NB4 (cell line): ENCODE measurements around the gene DEPDC1B.
A peak's percentile ranks its signal among the peaks of the same experiment; 100 is the strongest.

Source experiments
- DNase-seq: peaks from one replicate; pipeline ENCODE4 v3.0.0; 2010; ENCODE audit warnings: low read depth
- H3K4me3 ChIP-seq: one replicate; pipeline ENCODE4 v1.5.1; 2011; ENCODE audit warnings: mild to moderate bottlenecking, low read depth, low read length, moderate library complexity
- MAX ChIP-seq: IDR thresholded peaks from 2 replicates; pipeline ENCODE4 v1.6.1; 2011; ENCODE audit warnings: low read depth, low read length
- MYC ChIP-seq: IDR thresholded peaks from 2 replicates; pipeline ENCODE4 v1.6.1; 2011; ENCODE audit warnings: low read depth, low read length
- POLR2A ChIP-seq: IDR thresholded peaks from 2 replicates; pipeline ENCODE4 v1.6.1; 2011; ENCODE audit warnings: mild to moderate bottlenecking; ENCODE audit not compliant: insufficient read length; ENCODE audit errors: extremely low read depth
- TF ChIP-seq, protein P1 (sequence below): IDR thresholded peaks from one replicate; pipeline ENCODE4 v1.5.1; 2012; ENCODE audit warnings: low read depth, low read length

DEPDC1B gene

GRCh38 chr5:60613826-60614225, 86.1 kb downstream of the DEPDC1B start:
- TF ChIP-seq MAX: no peak
- no peak for TF ChIP-seq MYC
- TF ChIP-seq POLR2A: no peak
- TF ChIP-seq, protein P1, sequence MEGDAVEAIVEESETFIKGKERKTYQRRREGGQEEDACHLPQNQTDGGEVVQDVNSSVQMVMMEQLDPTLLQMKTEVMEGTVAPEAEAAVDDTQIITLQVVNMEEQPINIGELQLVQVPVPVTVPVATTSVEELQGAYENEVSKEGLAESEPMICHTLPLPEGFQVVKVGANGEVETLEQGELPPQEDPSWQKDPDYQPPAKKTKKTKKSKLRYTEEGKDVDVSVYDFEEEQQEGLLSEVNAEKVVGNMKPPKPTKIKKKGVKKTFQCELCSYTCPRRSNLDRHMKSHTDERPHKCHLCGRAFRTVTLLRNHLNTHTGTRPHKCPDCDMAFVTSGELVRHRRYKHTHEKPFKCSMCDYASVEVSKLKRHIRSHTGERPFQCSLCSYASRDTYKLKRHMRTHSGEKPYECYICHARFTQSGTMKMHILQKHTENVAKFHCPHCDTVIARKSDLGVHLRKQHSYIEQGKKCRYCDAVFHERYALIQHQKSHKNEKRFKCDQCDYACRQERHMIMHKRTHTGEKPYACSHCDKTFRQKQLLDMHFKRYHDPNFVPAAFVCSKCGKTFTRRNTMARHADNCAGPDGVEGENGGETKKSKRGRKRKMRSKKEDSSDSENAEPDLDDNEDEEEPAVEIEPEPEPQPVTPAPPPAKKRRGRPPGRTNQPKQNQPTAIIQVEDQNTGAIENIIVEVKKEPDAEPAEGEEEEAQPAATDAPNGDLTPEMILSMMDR: no peak
- DNase-seq: no peak
- H3K4me3 ChIP-seq: no peak overlapping the region

- TF ChIP-seq POLR2A: no peak
- TF ChIP-seq, protein P1: no peak
- no peak for TF ChIP-seq MAX
- no peak for TF ChIP-seq MYC
- DNase-seq: no peak
- H3K4me3 ChIP-seq: no peak overlapping the region
Observed at GRCh38 chr5:60611099-60611740, 88.7 kb downstream of the DEPDC1B start.

DNA sequence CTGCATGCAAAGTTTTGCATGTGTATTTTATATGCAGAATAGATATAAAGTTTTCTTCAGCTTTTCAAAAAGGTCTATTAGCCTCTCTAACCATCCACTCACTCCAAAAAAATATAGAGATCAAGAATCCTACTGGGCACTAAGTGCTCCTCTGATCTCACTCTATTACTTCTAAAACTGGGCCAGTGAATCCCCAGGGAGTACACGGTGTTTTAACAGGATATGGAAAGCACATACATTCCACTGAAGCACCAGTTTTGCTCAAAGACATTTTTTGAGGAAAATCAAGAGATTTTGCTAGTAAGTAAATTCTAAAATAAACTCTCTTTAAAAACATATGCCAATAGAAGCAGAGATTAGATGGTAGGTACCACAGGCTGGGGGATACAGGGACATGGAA, 95.2 kb downstream of the DEPDC1B start:
- no peak overlapping the region for H3K4me3 ChIP-seq

DNA sequence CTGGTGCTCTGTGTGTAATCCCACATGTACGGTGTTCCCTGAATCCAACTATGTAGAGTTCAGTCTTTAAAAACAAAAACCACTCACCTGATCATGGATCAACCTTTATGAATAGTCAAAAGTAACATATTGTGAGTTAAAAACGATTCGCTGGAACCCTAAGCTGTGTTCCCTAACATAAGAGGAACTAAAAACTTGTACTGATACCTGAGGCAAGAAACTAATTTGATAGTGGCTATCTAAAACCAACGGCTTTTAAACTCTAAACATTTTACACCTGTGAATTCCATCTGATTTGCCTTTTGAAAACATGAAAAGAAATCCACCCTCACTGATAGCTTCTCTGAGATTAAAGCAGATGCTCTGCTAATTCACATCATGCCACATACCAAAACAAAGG, 101.5 kb downstream of the DEPDC1B start:
- H3K4me3 ChIP-seq: no peak overlapping the region

More for the DNA sequence above, 95.2 kb downstream of the DEPDC1B start:
- no peak for TF ChIP-seq MAX
- TF ChIP-seq POLR2A: no peak
- TF ChIP-seq, protein P1: no peak
- no peak for TF ChIP-seq MYC
- DNase-seq: no peak

GRCh38 chr5:60597572-60598320, 102.2 kb downstream of the DEPDC1B start:
- DNase-seq: peak; percentile 62
- H3K4me3 ChIP-seq: no peak overlapping the region
- TF ChIP-seq, protein P1: no peak
- TF ChIP-seq MYC (no peak), MAX (no peak), POLR2A (no peak)

More for the DNA sequence above, 101.5 kb downstream of the DEPDC1B start:
- TF ChIP-seq, protein P1: no peak
- TF ChIP-seq POLR2A (no peak), MYC (no peak), MAX (no peak)
- no peak for DNase-seq
